ENCODE measurements around the gene HHAT. TPM values are rescaled to one million over a fixed set of nuclear protein-coding genes. Genes with fewer than 3 reads are reported as not detected.

HHAT gene
- total RNA-seq, 1 experiment from 2014 or later: 4.6 TPM

- ChIA-PET CTCF (interaction anchor here (0.6 to 17.9 kb wide), 14 partner anchors 8 to 406 kb away, joined by 3 to 291 read pairs (median 6); no protein-coding TSS in a partner anchor), POLR2A (interaction anchor here (0.6 to 2.1 kb wide), 8 partner anchors 9 to 469 kb away, joined by 3 to 8 read pairs (median 3); no protein-coding TSS in a partner anchor)
- Mint-ChIP-seq H3K27ac (ENCODE audit: low read depth, unreplicated experiment) (no peak overlapping the region), H3K4me1 (ENCODE audit: insufficient read depth, unreplicated experiment) (peaks cover 12% of the 10 kb centered on the region), H3K27me3 (ENCODE audit: insufficient read depth, unreplicated experiment) (peaks cover 28% of the 10 kb centered on the region), H3K36me3 (ENCODE audit: insufficient read depth, unreplicated experiment) (no peaks in the 10 kb centered on the region), H3K4me3 (ENCODE audit: unreplicated experiment) (no peak overlapping the region), H3K9me3 (ENCODE audit: unreplicated experiment) (no peaks in the 10 kb centered on the region)
- no peak for TF ChIP-seq CTCF (IDR thresholded peaks at IDR 0.05; ENCODE audit: unreplicated experiment)
- intact Hi-C loops (cut with micrococcal nuclease): no loop called here
- BruUV-seq (replicated peaks): no TSS peak
- peak; percentile 74 for DNase-seq (ENCODE audit: unreplicated experiment)
Measured at GRCh38 chr1:210299501-210299900, 29.2 kb upstream of the HHAT start.

- CTCF ChIA-PET: interaction anchor here (0.5 to 17.9 kb wide), 12 partner anchors 8 to 721 kb away, joined by 3 to 291 read pairs (median 4); no protein-coding TSS in a partner anchor
- POLR2A ChIA-PET: interaction anchor here (0.8 to 1.0 kb wide), 2 partner anchors 10 to 19 kb away, joined by 3 to 4 read pairs; no protein-coding TSS in a partner anchor
- no peak for TF ChIP-seq CTCF (IDR thresholded peaks at IDR 0.05; ENCODE audit: unreplicated experiment)
- H3K36me3 Mint-ChIP-seq (ENCODE audit: insufficient read depth, unreplicated experiment): no peaks in the 10 kb centered on the region
- H3K4me3 Mint-ChIP-seq (ENCODE audit: unreplicated experiment): no peak overlapping the region
- no peaks in the 10 kb centered on the region for H3K9me3 Mint-ChIP-seq (ENCODE audit: unreplicated experiment)
- H3K27me3 Mint-ChIP-seq (ENCODE audit: insufficient read depth, unreplicated experiment): peaks cover 26% of the 10 kb centered on the region
- H3K4me1 Mint-ChIP-seq (ENCODE audit: insufficient read depth, unreplicated experiment): peaks cover 12% of the 10 kb centered on the region
- no TSS peak for BruUV-seq (replicated peaks)
- intact Hi-C loops (cut with micrococcal nuclease): no loop called here
- DNase-seq (ENCODE audit: unreplicated experiment): no peak
- no peak overlapping the region for H3K27ac Mint-ChIP-seq (ENCODE audit: low read depth, unreplicated experiment)
Measured at GRCh38 chr1:210300923-210301614, 27.6 kb upstream of the HHAT start.

- DNase-seq (ENCODE audit: unreplicated experiment): no peak
- BruUV-seq (replicated peaks): no TSS peak
- intact Hi-C loops (cut with micrococcal nuclease): no loop called here
- Mint-ChIP-seq H3K9me3 (ENCODE audit: unreplicated experiment) (no peaks in the 10 kb centered on the region), H3K27me3 (ENCODE audit: insufficient read depth, unreplicated experiment) (peaks cover 20% of the 10 kb centered on the region), H3K4me3 (ENCODE audit: unreplicated experiment) (no peak overlapping the region), H3K27ac (ENCODE audit: low read depth, unreplicated experiment) (no peak overlapping the region), H3K4me1 (ENCODE audit: insufficient read depth, unreplicated experiment) (peaks cover 12% of the 10 kb centered on the region), H3K36me3 (ENCODE audit: insufficient read depth, unreplicated experiment) (no peaks in the 10 kb centered on the region)
- POLR2A ChIA-PET: interaction anchor here (0.8 to 1.0 kb wide), 2 partner anchors 10 to 18 kb away, joined by 3 to 4 read pairs; no protein-coding TSS in a partner anchor
- CTCF ChIA-PET: interaction anchor here (0.5 to 17.9 kb wide), 9 partner anchors 8 to 721 kb away, joined by 3 to 291 read pairs (median 5); no protein-coding TSS in a partner anchor
- TF ChIP-seq CTCF (IDR thresholded peaks at IDR 0.05; ENCODE audit: unreplicated experiment): no peak
Measured at GRCh38 chr1:210301615-210302000, 27.1 kb upstream of the HHAT start.

- H3K27me3 Mint-ChIP-seq (ENCODE audit: insufficient read depth, unreplicated experiment): peaks cover 11% of the 10 kb centered on the region
- no peak overlapping the region for H3K4me3 Mint-ChIP-seq (ENCODE audit: unreplicated experiment)
- POLR2A ChIA-PET: no interaction called here
- no peak for DNase-seq (ENCODE audit: unreplicated experiment)
- no TSS peak for BruUV-seq (replicated peaks)
- intact Hi-C loops (cut with micrococcal nuclease): no loop called here
- peaks cover 12% of the 10 kb centered on the region for H3K4me1 Mint-ChIP-seq (ENCODE audit: insufficient read depth, unreplicated experiment)
- no peak overlapping the region for H3K27ac Mint-ChIP-seq (ENCODE audit: low read depth, unreplicated experiment)
- CTCF ChIA-PET: interaction anchor here (0.6 to 17.9 kb wide), 10 partner anchors 7 to 1769 kb away, joined by 3 to 291 read pairs (median 4); no protein-coding TSS in a partner anchor
- no peaks in the 10 kb centered on the region for H3K9me3 Mint-ChIP-seq (ENCODE audit: unreplicated experiment)
- H3K36me3 Mint-ChIP-seq (ENCODE audit: insufficient read depth, unreplicated experiment): no peaks in the 10 kb centered on the region
- no peak for TF ChIP-seq CTCF (IDR thresholded peaks at IDR 0.05; ENCODE audit: unreplicated experiment)
Measured at GRCh38 chr1:210302501-210302900, 26.2 kb upstream of the HHAT start.
